Panc1 (cell line): Measurements from ENCODE around the gene GPR160. TPM values are rescaled to one million over a fixed set of nuclear protein-coding genes. Genes with fewer than 3 reads are reported as not detected.

Experiments
- ATAC-seq: fragments of 200-7000 bp; cut with Tn5 transposase; 2 replicates; pipeline ENCODE4 v1.9.1; 2020; ENCODE audit warnings: mild to moderate bottlenecking, moderate library complexity
- BruUV-seq: library from RNA; stranded (reverse); fragments of 400-500 nt; replicated peaks from 2 replicates; lab custom pipeline; 2021; lab: Mats Ljungman, UMichigan
- CTCF ChIA-PET: fragments of 300-600 bp; sonication (Branson Sonifier 250); formaldehyde crosslinking; loops from one replicate; lab custom pipeline; 2022; ENCODE audit warnings: antibody characterized with exemption; lab: Charles Lee
- POLR2A ChIA-PET: fragments of 300-600 bp; sonication (Branson Sonifier 250); formaldehyde crosslinking; loops from one replicate; lab custom pipeline; 2022; ENCODE audit warnings: antibody characterized with exemption; lab: Charles Lee
- DNase-seq: peaks from one replicate; pipeline ENCODE4 v3.0.0-alpha.2; 2010; ENCODE audit warnings: low read depth, low spot score
- H3K27ac ChIP-seq: 2 replicates; pipeline ENCODE4 v1.5.1; 2011; ENCODE audit warnings: mild to moderate bottlenecking, low read length, inconsistent platforms
- H3K27me3 ChIP-seq: fragments of 200-500 bp; sonication (Bioruptor generic); 2 replicates; pipeline ENCODE4 v1.6.0; 2014; ENCODE audit warnings: low read length, inconsistent platforms; ENCODE audit not compliant: control insufficient read depth, insufficient read depth
- H3K36me3 ChIP-seq: fragments of 200-500 bp; sonication (Bioruptor generic); 2 replicates; pipeline ENCODE4 v1.5.1; 2014; ENCODE audit warnings: inconsistent platforms, mild to moderate bottlenecking, low read length, moderate library complexity; ENCODE audit not compliant: control insufficient read depth, insufficient read depth
- H3K4me1 ChIP-seq: 2 replicates; pipeline ENCODE4 v1.5.1; 2011; ENCODE audit warnings: inconsistent platforms, mild to moderate bottlenecking, low read length, moderate library complexity; ENCODE audit not compliant: control insufficient read depth, insufficient read depth
- H3K4me3 ChIP-seq, 2 experiments: 2 replicates each; pipeline ENCODE4 v1.5.1; 2011 to 2012; ENCODE audit warnings: low read depth in 2 of 2, low read length in 2 of 2, mild to moderate bottlenecking in 2 of 2, inconsistent platforms in 1 of 2, moderate library complexity in 1 of 2
- H3K9me3 ChIP-seq: fragments of 200-500 bp; sonication (Bioruptor generic); 2 replicates; pipeline ENCODE4 v1.5.1; 2014; ENCODE audit warnings: low read depth, mild to moderate bottlenecking, inconsistent platforms, low read length, moderate library complexity; ENCODE audit not compliant: control insufficient read depth, insufficient read depth
- CTCF ChIP-seq: fragments of 450-650 bp; IDR thresholded peaks from 2 replicates; pipeline ENCODE4 v1.5.1; 2017; ENCODE audit warnings: mild to moderate bottlenecking
- POLR2AphosphoS5 ChIP-seq: IDR thresholded peaks from 2 replicates; pipeline ENCODE4 v1.6.1; 2012; ENCODE audit warnings: mild to moderate bottlenecking, low read depth, low read length, moderate library complexity
- REST ChIP-seq, 2 experiments: IDR thresholded peaks; 2 replicates each; pipeline ENCODE4 v1.6.1; 2011 to 2012; ENCODE audit warnings: low read depth in 2 of 2, control low read depth in 1 of 2, low read length in 1 of 2, mild to moderate bottlenecking in 1 of 2, moderate library complexity in 1 of 2; ENCODE audit not compliant: insufficient read depth in 1 of 2
- SIN3A ChIP-seq: IDR thresholded peaks from 2 replicates; pipeline ENCODE4 v1.6.1; 2012; ENCODE audit warnings: low read depth, mild to moderate bottlenecking, low read length, moderate library complexity, borderline replicate concordance; ENCODE audit not compliant: insufficient read depth
- TCF7L2 ChIP-seq: IDR thresholded peaks from 2 replicates; pipeline ENCODE4 v1.6.1; 2011; ENCODE audit warnings: mild to moderate bottlenecking, low read depth, low read length, inconsistent platforms
- in situ Hi-C: cut with HindIII; loops from 2 replicates; pipeline ENCODE4 v1.10.0; 2016; ENCODE audit warnings: low sequenced_read_pairs, low pct_unique_long_range_greater_than_20kb
- intact Hi-C: fragments of 100-400 bp; cut with micrococcal nuclease; formaldehyde crosslinking; loops from one replicate; pipeline ENCODE4 v1.10.0; 2022; ENCODE audit not compliant: unreplicated experiment
- total RNA-seq: library from RNA; stranded (reverse); gene quantifications from one replicate; pipeline ENCODE4 v1.2.1, GENCODE V29; 2021; ENCODE audit not compliant: unreplicated experiment

Gene GPR160
- total RNA-seq, 1 experiment from 2014 or later: 0.18 TPM

- H3K4me3 ChIP-seq: no peak overlapping the region
- no TSS peak for BruUV-seq
- TF ChIP-seq POLR2AphosphoS5 (no peak), CTCF (no peak), REST (IDR thresholded peaks at IDR 0.05; ENCODE audit: insufficient read depth in 1 of 2, low read depth in 2 of 2, low read length in 1 of 2) (no peak), SIN3A (no peak), TCF7L2 (no peak)
- CTCF ChIA-PET: no interaction called here
- no peaks in the 10 kb centered on the region for H3K9me3 ChIP-seq
- no peak for ATAC-seq
- H3K27ac ChIP-seq: no peak overlapping the region
- POLR2A ChIA-PET: no interaction called here
- no peaks in the 10 kb centered on the region for H3K36me3 ChIP-seq
- intact Hi-C loops (no loop called here), in situ Hi-C loops (no loop called here)
- H3K27me3 ChIP-seq: peaks cover 5% of the 10 kb centered on the region; the same call in 1 of the 2 replicates
- no peaks in the 10 kb centered on the region for H3K4me1 ChIP-seq
- no peak for DNase-seq
These were observed 19.1 kb downstream of the GPR160 start for GRCh38 chr3:170056710-170057454.

GRCh38 chr3:170057550-170057949 is 19.8 kb downstream of the GPR160 start:
- H3K36me3 ChIP-seq: no peaks in the 10 kb centered on the region
- in situ Hi-C loops: no loop called here
- no peaks in the 10 kb centered on the region for H3K9me3 ChIP-seq
- ChIA-PET CTCF (no interaction called here), POLR2A (no interaction called here)
- no TSS peak for BruUV-seq
- no peak overlapping the region for H3K27ac ChIP-seq
- no peaks in the 10 kb centered on the region for H3K4me1 ChIP-seq
- H3K4me3 ChIP-seq: no peak overlapping the region
- TF ChIP-seq TCF7L2 (no peak), SIN3A (no peak), REST (IDR thresholded peaks at IDR 0.05; ENCODE audit: insufficient read depth in 1 of 2, low read depth in 2 of 2, low read length in 1 of 2) (no peak), CTCF (no peak), POLR2AphosphoS5 (no peak)
- no peak for ATAC-seq
- DNase-seq: no peak
- intact Hi-C loops: no loop called here
- peaks cover 4% of the 10 kb centered on the region; the same call in 1 of the 2 replicates for H3K27me3 ChIP-seq
